HCT116 (cell line): ENCODE results near the gene PRICKLE3. TPM values are rescaled to one million over a fixed set of nuclear protein-coding genes. Genes with fewer than 3 reads are reported as not detected.

Source experiments
- ATAC-seq: fragments of 200-7000 bp; cut with Tn5 transposase; 2 replicates; pipeline ENCODE4 v1.9.1; 2020; ENCODE audit warnings: mild to moderate bottlenecking, moderate library complexity
- BruUV-seq: library from RNA; stranded (reverse); fragments of 400-500 nt; replicated peaks from 2 replicates; lab custom pipeline; 2021; lab: Mats Ljungman, UMichigan
- CTCF ChIA-PET: fragments of 300-600 bp; sonication (Branson Sonifier 250); formaldehyde crosslinking; loops from one replicate; lab custom pipeline; 2021; ENCODE audit warnings: antibody characterized with exemption; lab: Charles Lee
- POLR2A ChIA-PET: fragments of 300-600, 350-600 bp; sonication (Branson Sonifier 250); formaldehyde crosslinking; loops from one replicate; lab custom pipeline; 2021; ENCODE audit warnings: antibody characterized with exemption; lab: Charles Lee
- RAD21 ChIA-PET, 2 experiments: fragments of 300-600 bp; sonication (Branson Sonifier 250); formaldehyde crosslinking; loops; one replicate each; lab custom pipeline; 2023; ENCODE audit warnings: low total read pairs in 2 of 2; ENCODE audit not compliant: uncharacterized antibody in 2 of 2, unreplicated experiment in 2 of 2, low non-redundant PET in 1 of 2; lab: Charles Lee
- DNase-seq: peaks from one replicate; pipeline ENCODE4 v3.0.0-alpha.2; 2010; ENCODE audit warnings: low read depth, low spot score
- H2AFZ ChIP-seq: fragments of 200-600 bp; shearing (Covaris generic), sonication (generic); 2 replicates; pipeline ENCODE4 v1.6.1; 2017; ENCODE audit warnings: low read depth, mixed run types, mixed read lengths, antibody characterized with exemption, low read length; ENCODE audit not compliant: poor library complexity, severe bottlenecking
- H3K27ac ChIP-seq: 2 replicates; pipeline ENCODE4 v1.5.1; 2012; ENCODE audit warnings: low read depth, low read length
- H3K27me3 ChIP-seq: fragments of 200-600 bp; sonication (generic); 2 replicates; pipeline ENCODE4 v1.6.1; 2016; ENCODE audit warnings: mixed run types, low read length, mixed read lengths; ENCODE audit not compliant: insufficient read depth
- H3K36me3 ChIP-seq, 2 experiments: fragments of 200-500 bp in 1 of 2; fragments of 200-600 bp in 1 of 2; sonication (Bioruptor generic) in 1 of 2; sonication (generic) in 1 of 2; 2 replicates each; pipeline versions ENCODE4 v1.5.1 to v1.6.1; 2014 to 2016; ENCODE audit warnings: low read length in 2 of 2, inconsistent platforms in 1 of 2, mixed read lengths in 1 of 2, mixed run types in 1 of 2; ENCODE audit not compliant: insufficient read depth in 2 of 2, control insufficient read depth in 1 of 2
- H3K4me1 ChIP-seq, 2 experiments: fragments of 200-600 bp in 1 of 2; sonication (generic) in 1 of 2; 2 replicates each; pipeline versions ENCODE4 v1.5.1 to v1.6.1; 2012 to 2017; ENCODE audit warnings: low read length in 2 of 2, inconsistent platforms in 1 of 2, mild to moderate bottlenecking in 1 of 2, mixed read lengths in 1 of 2, mixed run types in 1 of 2, moderate library complexity in 1 of 2; ENCODE audit not compliant: insufficient read depth in 2 of 2, control insufficient read depth in 1 of 2
- H3K4me2 ChIP-seq: fragments of 200-600 bp; sonication (generic); 2 replicates; pipeline ENCODE4 v1.6.1; 2017; ENCODE audit warnings: mixed run types, low read length, mixed read lengths
- H3K4me3 ChIP-seq, 2 experiments: fragments of 200-600 bp in 1 of 2; sonication (generic) in 1 of 2; replicated peaks in 1 of 2; 2 replicates each; pipeline ENCODE4 v1.5.1; 2011 to 2016; ENCODE audit warnings: low read length in 2 of 2, control low read depth in 1 of 2, low read depth in 1 of 2, mild to moderate bottlenecking in 1 of 2, mixed read lengths in 1 of 2, mixed run types in 1 of 2
- H3K79me2 ChIP-seq: fragments of 200-600 bp; sonication (generic); 2 replicates; pipeline ENCODE4 v1.6.1; 2017; ENCODE audit warnings: mild to moderate bottlenecking, mixed run types, low read length, moderate library complexity, mixed read lengths; ENCODE audit not compliant: insufficient read depth
- H3K9ac ChIP-seq: fragments of 200-600 bp; sonication (generic); 2 replicates; pipeline ENCODE4 v1.6.1; 2016; ENCODE audit warnings: low read length, mixed read lengths
- H3K9me2 ChIP-seq: fragments of 200-600 bp; sonication (generic), shearing (Covaris generic); 2 replicates; pipeline ENCODE4 v1.6.1; 2017; ENCODE audit warnings: mixed run types, mild to moderate bottlenecking, moderate library complexity; ENCODE audit not compliant: insufficient read depth
- H3K9me3 ChIP-seq, 2 experiments: fragments of 200-500 bp in 1 of 2; fragments of 200-600 bp in 1 of 2; sonication (Bioruptor generic) in 1 of 2; sonication (generic) in 1 of 2; 2 replicates each; pipeline ENCODE4 v1.6.1; 2014 to 2017; ENCODE audit warnings: low read length in 2 of 2, mixed read lengths in 2 of 2, inconsistent platforms in 1 of 2, low read depth in 1 of 2, mild to moderate bottlenecking in 1 of 2, mixed run types in 1 of 2, moderate library complexity in 1 of 2; ENCODE audit not compliant: control insufficient read depth in 1 of 2, insufficient read depth in 1 of 2
- H4K20me1 ChIP-seq: fragments of 200-600 bp; sonication (generic), shearing (Covaris generic); 2 replicates; pipeline ENCODE4 v1.6.1; 2017; ENCODE audit warnings: mixed run types, mild to moderate bottlenecking, moderate library complexity; ENCODE audit not compliant: insufficient read depth
- EGR1 ChIP-seq: IDR thresholded peaks from 2 replicates; pipeline ENCODE4 v1.6.1; 2012; ENCODE audit warnings: low read depth
- EZH2 ChIP-seq: fragments of 200-600 bp; sonication (generic); IDR thresholded peaks from 2 replicates; pipeline ENCODE4 v1.6.1; 2017; ENCODE audit warnings: antibody characterized with exemption, mixed run types
- POLR2A ChIP-seq: IDR thresholded peaks from 2 replicates; pipeline ENCODE4 v1.7.0; 2011; ENCODE audit warnings: borderline replicate concordance; ENCODE audit not compliant: insufficient read depth, insufficient read length; ENCODE audit errors: extremely low read depth
- POLR2AphosphoS5 ChIP-seq: IDR thresholded peaks from 2 replicates; pipeline ENCODE4 v1.6.1; 2011; ENCODE audit warnings: mild to moderate bottlenecking, low read depth, low read length, moderate library complexity
- RAD21 ChIP-seq: IDR thresholded peaks from 2 replicates; pipeline ENCODE4 v1.6.1; 2012; ENCODE audit warnings: low read depth, mild to moderate bottlenecking
- ZFX ChIP-seq: fragments of 450-650 bp; IDR thresholded peaks from 2 replicates; pipeline ENCODE4 v1.6.1; 2017
- intact Hi-C: fragments of 100-400 bp; cut with micrococcal nuclease; formaldehyde crosslinking; loops from 2 replicates; pipeline ENCODE4 v1.10.0; 2022
- total RNA-seq: library from RNA; stranded (reverse); gene quantifications from one replicate; pipeline ENCODE4 v1.2.1, GENCODE V29; 2021; ENCODE audit not compliant: unreplicated experiment
- TF ChIP-seq, protein P1 (sequence below): IDR thresholded peaks from 2 replicates; pipeline ENCODE4 v1.6.1; 2011; ENCODE audit warnings: mild to moderate bottlenecking, low read length, moderate library complexity; ENCODE audit not compliant: insufficient replicate concordance; ENCODE audit errors: extremely low read depth

PRICKLE3 gene
- total RNA-seq, 1 experiment from 2014 or later = 27.8 TPM

DNA sequence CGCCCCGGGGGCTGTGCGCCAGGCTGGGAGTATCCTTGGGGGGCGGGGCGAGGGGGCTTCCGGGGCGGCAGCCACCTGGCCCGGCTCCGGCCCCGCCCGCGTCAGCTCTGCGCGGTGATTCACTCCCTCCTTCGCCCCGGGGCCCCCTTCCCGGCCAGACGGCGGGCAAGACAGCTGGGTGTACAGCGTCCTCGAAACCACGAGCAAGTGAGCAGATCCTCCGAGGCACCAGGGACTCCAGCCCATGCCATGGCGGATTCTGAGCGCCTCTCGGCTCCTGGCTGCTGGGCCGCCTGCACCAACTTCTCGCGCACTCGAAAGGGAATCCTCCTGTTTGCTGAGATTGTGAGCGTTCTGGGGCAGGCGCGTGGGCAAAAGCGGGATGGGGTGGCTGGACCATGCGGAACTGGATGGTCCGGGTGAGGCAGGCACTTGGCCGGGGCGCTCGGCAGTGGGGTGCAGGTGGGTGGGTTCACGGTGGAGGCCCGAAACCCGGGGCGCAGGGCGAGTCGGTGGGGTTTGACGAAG lies 14.4 kb downstream of the PRICKLE3 start, which contains the start of gene PLP2:
Gene PLP2 (plus strand): TSS at position 147 of the 528 bp plus-strand sequence. CDS start 103 bp downstream, at position 250.
- Histone ChIP-seq H2AFZ (no peak within 1 kb of the TSS), H3K9me3 (no peaks in the 10 kb centered on the region), H3K27ac (peak within 1 kb of the TSS; percentile 96), H3K27me3 (no peaks in the 10 kb centered on the region), H3K9me2 (no peaks in the 10 kb centered on the region), H3K4me3 (peak within 1 kb of the TSS; percentile 72 to 78), H3K9ac (peak within 1 kb of the TSS; percentile 90), H3K4me1 (peaks cover 7 to 52% of the 10 kb centered on the region in 2 experiments), H4K20me1 (no peaks in the 10 kb centered on the region), H3K79me2 (peaks cover 34% of the 10 kb centered on the region), H3K4me2 (peak within 1 kb of the TSS; percentile 86), H3K36me3 (peaks cover 4% of the 10 kb centered on the region in 2 experiments; a peak in 2 of 4 replicates)
- CTCF ChIA-PET = interaction anchor here (0.6 kb wide), 1 partner anchor 19 kb away, joined by 3 read pairs; no protein-coding TSS in a partner anchor
- POLR2A ChIA-PET = interaction anchor here (1.1 to 1.4 kb wide), 2 partner anchors 12 to 19 kb away, joined by 5 to 6 read pairs; no protein-coding TSS in a partner anchor
- TF ChIP-seq POLR2A (peak; percentile 40), POLR2AphosphoS5 (peak; percentile 55; the same call in 1 of the 2 replicates), ZFX (peak; percentile 29; the same call in 1 of the 2 replicates), EZH2 (no peak), RAD21 (no peak), EGR1 (no peak)
- TF ChIP-seq, protein P1, sequence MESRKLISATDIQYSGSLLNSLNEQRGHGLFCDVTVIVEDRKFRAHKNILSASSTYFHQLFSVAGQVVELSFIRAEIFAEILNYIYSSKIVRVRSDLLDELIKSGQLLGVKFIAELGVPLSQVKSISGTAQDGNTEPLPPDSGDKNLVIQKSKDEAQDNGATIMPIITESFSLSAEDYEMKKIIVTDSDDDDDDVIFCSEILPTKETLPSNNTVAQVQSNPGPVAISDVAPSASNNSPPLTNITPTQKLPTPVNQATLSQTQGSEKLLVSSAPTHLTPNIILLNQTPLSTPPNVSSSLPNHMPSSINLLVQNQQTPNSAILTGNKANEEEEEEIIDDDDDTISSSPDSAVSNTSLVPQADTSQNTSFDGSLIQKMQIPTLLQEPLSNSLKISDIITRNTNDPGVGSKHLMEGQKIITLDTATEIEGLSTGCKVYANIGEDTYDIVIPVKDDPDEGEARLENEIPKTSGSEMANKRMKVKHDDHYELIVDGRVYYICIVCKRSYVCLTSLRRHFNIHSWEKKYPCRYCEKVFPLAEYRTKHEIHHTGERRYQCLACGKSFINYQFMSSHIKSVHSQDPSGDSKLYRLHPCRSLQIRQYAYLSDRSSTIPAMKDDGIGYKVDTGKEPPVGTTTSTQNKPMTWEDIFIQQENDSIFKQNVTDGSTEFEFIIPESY = no peak
- DNase-seq = no peak
- intact Hi-C loops = no loop called here
- ATAC-seq = peak; percentile 58
- TSS peak; percentile 67 for BruUV-seq
- RAD21 ChIA-PET = no interaction called here
